ENCODE results near the gene ARFIP1. TPM values are rescaled to one million over a fixed set of nuclear protein-coding genes. Genes with fewer than 3 reads are reported as not detected.

Gene ARFIP1
- total and polyA plus RNA-seq, 9 of the 15 experiments (the other 6 are each of a cell fraction or from before 2014, with no cell fraction given), result 14.1 to 25.1 (median 20.9) TPM

- 0% methylated on average over 1 of the region's 1 CpG for WGBS (ENCODE audit: insufficient coverage, low coverage, missing lambda C conversion rate)
- FAIRE-seq, result no peak
- TF ChIP-seq ZNF512 (tag; IDR thresholded peaks at IDR 0.05) (peak; percentile 81), FOXP1 (CRISPR knock-in tag; IDR thresholded peaks at IDR 0.05) (no peak), NFATC3 (IDR thresholded peaks at IDR 0.05) (no peak), E2F4 (CRISPR knock-in tag; IDR thresholded peaks at IDR 0.05; ENCODE audit: low read depth) (no peak), DPF2 (IDR thresholded peaks at IDR 0.05) (no peak), ZNF354B (CRISPR knock-in tag; IDR thresholded peaks at IDR 0.05) (no peak), YBX1 (IDR thresholded peaks at IDR 0.05) (no peak), ZBTB11 (CRISPR knock-in tag; IDR thresholded peaks at IDR 0.05) (no peak)
Observed at GRCh38 chr4:152777488-152777887, 2.3 kb upstream of the ARFIP1 start.

More at GRCh38 chr4:152777488-152777887, 2.3 kb upstream of the ARFIP1 start:
- no peak overlapping the region for H3K27ac ChIP-seq (ENCODE audit: extremely low read depth, low read depth, low read length)
- in situ Hi-C loops (cut with MboI) (no loop called here), intact Hi-C loops (cut with micrococcal nuclease) (no loop called here)
- no peaks in the 10 kb centered on the region for H3K36me3 ChIP-seq (ENCODE audit: control insufficient read depth, insufficient read depth, low read length)
- peaks cover 27% of the 10 kb centered on the region for H3K79me2 ChIP-seq (ENCODE audit: control insufficient read depth, insufficient read depth, low read length)
- no peaks in the 10 kb centered on the region for H3K9me3 ChIP-seq (replicated peaks; ENCODE audit: control insufficient read depth, insufficient read depth, low read depth, low read length)
- BruUV-seq (replicated peaks), result no TSS peak
- peaks cover 5 to 7% of the 10 kb centered on the region in 2 experiments; a peak in 3 of 5 replicates for H3K4me1 ChIP-seq (replicated peaks in 1 of 2; ENCODE audit: control insufficient read depth in 2 of 2, insufficient read depth in 2 of 2, low read length in 2 of 2)
- ChIA-PET POLR2A (no interaction called here), CTCF (ENCODE audit: low intra/inter-chr PET ratio) (no interaction called here)
- ATAC-seq (no peak), DNase-seq (ENCODE audit: extremely low read depth in 1 of 4, low spot score in 3 of 4) (no peak)
- no peak overlapping the region for H2AFZ ChIP-seq (ENCODE audit: low read depth, low read length)
- H3K9me1 ChIP-seq (ENCODE audit: control insufficient read depth, insufficient read depth, low read length), result no peaks in the 10 kb centered on the region
- no peak overlapping the region for H3K4me3 ChIP-seq
- H3K4me2 ChIP-seq (ENCODE audit: insufficient read depth, low read length), result no peak overlapping the region
- H4K20me1 ChIP-seq (replicated peaks; ENCODE audit: control insufficient read depth, insufficient read depth, low read length), result no peaks in the 10 kb centered on the region; the same call in 1 of the 2 replicates
- H3K27me3 ChIP-seq (ENCODE audit: control insufficient read depth in 2 of 2, insufficient read depth in 2 of 2, low read length in 2 of 2), result no peaks in the 10 kb centered on the region
- no peak overlapping the region for H3K9ac ChIP-seq (ENCODE audit: insufficient read depth in 1 of 2, low read depth in 2 of 2, low read length in 2 of 2)
